Tibial nerve (tissue), 4 donors: ENCODE results near the gene TMEM222. TPM values are rescaled to one million over a fixed set of nuclear protein-coding genes. Genes with fewer than 3 reads are reported as not detected.

Experiments
- DNase-seq, 2 donors: peaks; one replicate each; pipeline ENCODE4 v3.0.0-alpha.2; 2019; ENCODE audit warnings: low spot score in 2 of 2
- H3K27ac ChIP-seq, 4 donors: fragments of 200-600 bp; sonication (generic) in 3 of 4; one replicate each; pipeline ENCODE4 v1.5.1; 2017 to 2019; ENCODE audit warnings: mild to moderate bottlenecking in 1 of 4
- H3K27me3 ChIP-seq, 2 donors: fragments of 200-600 bp; sonication (generic) in 1 of 2; one replicate each; pipeline versions ENCODE4 v1.5.1 to v1.6.0; 2017 to 2019
- H3K36me3 ChIP-seq, 3 donors: fragments of 200-600 bp; sonication (generic); one replicate each; pipeline ENCODE4 v1.5.1; 2018 to 2019
- H3K4me1 ChIP-seq, 4 donors: fragments of 200-600 bp; sonication (generic) in 3 of 4; one replicate each; pipeline ENCODE4 v1.5.1; 2017 to 2019
- H3K4me3 ChIP-seq, 4 donors: fragments of 200-600 bp; sonication (generic) in 3 of 4; one replicate each; pipeline ENCODE4 v1.5.1; 2017 to 2019; ENCODE audit warnings: mild to moderate bottlenecking in 1 of 4, moderate library complexity in 1 of 4
- H3K9me3 ChIP-seq, 4 donors: fragments of 200-600 bp; sonication (generic) in 3 of 4; one replicate each; pipeline ENCODE4 v1.5.1; 2017 to 2019
- CTCF ChIP-seq, 5 experiments: fragments of 200-600 bp in 3 of 5; fragments of 450-650 bp in 2 of 5; sonication (generic) in 3 of 5; IDR thresholded peaks; one replicate each; pipeline ENCODE4 v1.5.1; 2016 to 2019; ENCODE audit warnings: antibody characterized with exemption in 5 of 5, mild to moderate bottlenecking in 3 of 5, moderate library complexity in 2 of 5
- EP300 ChIP-seq, 2 donors: sonication (generic); formaldehyde crosslinking; IDR thresholded peaks; one replicate each; pipeline ENCODE4 v1.6.1; 2017; ENCODE audit warnings: antibody characterized with exemption in 2 of 2, mild to moderate bottlenecking in 1 of 2
- POLR2A ChIP-seq, 2 donors: fragments of 450-650 bp; IDR thresholded peaks; one replicate each; pipeline ENCODE4 v1.6.1; 2017; ENCODE audit warnings: antibody characterized with exemption in 2 of 2, mild to moderate bottlenecking in 2 of 2, moderate library complexity in 2 of 2
- WGBS, 2 donors: methylation state at CpG; one replicate each; pipeline ENCODE4 v1.1.5; 2018; 5-methylcytosine and 5-hydroxymethylcytosine counted together
- total RNA-seq, 4 donors: library from RNA; depleted of rRNA; stranded (reverse); fragments of >200 nt; gene quantifications; one replicate each; pipeline ENCODE4 v1.1.0, GENCODE V29; 2016

Gene TMEM222
- total RNA-seq, 4 donors from 2014 or later = 21.4 to 35.4 (median 27.5) TPM

- Histone ChIP-seq H3K27me3 (no peaks in the 10 kb centered on the region), H3K36me3 (peaks cover 2 to 63% (median 10%) of the 10 kb centered on the region in 3 donors), H3K9me3 (no peaks in the 10 kb centered on the region), H3K4me3 (no peak overlapping the region), H3K27ac (no peak overlapping the region), H3K4me1 (peaks cover 0 to 60% (median 20%) of the 10 kb centered on the region in 4 donors)
- TF ChIP-seq EP300 (IDR thresholded peaks at IDR 0.05) (no peak), POLR2A (IDR thresholded peaks at IDR 0.05) (no peak), CTCF (IDR thresholded peaks at IDR 0.05) (no peak)
- WGBS, 2 donors = 78 to 80% methylated on average over 5 of the region's 5 CpGs
- DNase-seq = no peak
These were observed 6.0 kb downstream of the TMEM222 start for GRCh38 chr1:27327964-27328363.

- H3K27ac ChIP-seq = no peak overlapping the region
- H3K9me3 ChIP-seq = no peaks in the 10 kb centered on the region
- no peak for DNase-seq
- H3K4me3 ChIP-seq = no peak overlapping the region
- no peaks in the 10 kb centered on the region for H3K27me3 ChIP-seq
- 65 to 76% methylated on average over 8 of the region's 8 CpGs for WGBS, 2 donors
- peaks cover 0 to 33% (median 11%) of the 10 kb centered on the region in 4 donors for H3K4me1 ChIP-seq
- no peak for TF ChIP-seq EP300 (IDR thresholded peaks at IDR 0.05)
- peaks cover 5 to 76% (median 18%) of the 10 kb centered on the region in 3 donors for H3K36me3 ChIP-seq
These were observed 8.8 kb downstream of the TMEM222 start for GRCh38 chr1:27330786-27331185.

GRCh38 chr1:27331426-27331825 lies 9.5 kb downstream of the TMEM222 start:
- Histone ChIP-seq H3K4me3 (no peak overlapping the region), H3K4me1 (peaks cover 0 to 27% (median 9%) of the 10 kb centered on the region in 4 donors), H3K9me3 (no peaks in the 10 kb centered on the region), H3K27ac (no peak overlapping the region), H3K36me3 (peaks cover 5 to 76% (median 18%) of the 10 kb centered on the region in 3 donors), H3K27me3 (no peaks in the 10 kb centered on the region)
- 81 to 87% methylated on average over 3 of the region's 3 CpGs for WGBS, 2 donors
- no peak for TF ChIP-seq EP300 (IDR thresholded peaks at IDR 0.05)
- no peak for TF ChIP-seq CTCF (IDR thresholded peaks at IDR 0.05)
- TF ChIP-seq POLR2A (IDR thresholded peaks at IDR 0.05) = no peak
- DNase-seq = no peak

- WGBS, 2 donors = 86 to 94% methylated on average over 5 of the region's 5 CpGs
- no peak overlapping the region for H3K4me3 ChIP-seq
- TF ChIP-seq CTCF (IDR thresholded peaks at IDR 0.05) (no peak), POLR2A (IDR thresholded peaks at IDR 0.05) (no peak), EP300 (IDR thresholded peaks at IDR 0.05) (no peak)
- no peaks in the 10 kb centered on the region for H3K9me3 ChIP-seq
- no peaks in the 10 kb centered on the region for H3K27me3 ChIP-seq
- H3K36me3 ChIP-seq = peaks cover 5 to 80% (median 18%) of the 10 kb centered on the region in 3 donors
- H3K27ac ChIP-seq = no peak overlapping the region
- H3K4me1 ChIP-seq = peaks cover 0 to 23% (median 5%) of the 10 kb centered on the region in 4 donors
- no peak for DNase-seq
These were observed 10.0 kb downstream of the TMEM222 start for GRCh38 chr1:27331922-27332321.

- H3K9me3 ChIP-seq = no peaks in the 10 kb centered on the region
- H3K27ac ChIP-seq = no peak overlapping the region
- TF ChIP-seq EP300 (IDR thresholded peaks at IDR 0.05) (no peak), POLR2A (IDR thresholded peaks at IDR 0.05) (no peak), CTCF (IDR thresholded peaks at IDR 0.05) (peak; percentile 69 to 82 (median 76))
- H3K4me1 ChIP-seq = peaks cover 0 to 15% (median 0%) of the 10 kb centered on the region in 4 donors
- peaks cover 5 to 84% (median 18%) of the 10 kb centered on the region in 3 donors for H3K36me3 ChIP-seq
- no peaks in the 10 kb centered on the region for H3K27me3 ChIP-seq
- WGBS, 2 donors = 52 to 63% methylated on average over 10 to 11 of the region's 11 CpGs
- no peak overlapping the region for H3K4me3 ChIP-seq
- DNase-seq = no peak
These were observed 10.7 kb downstream of the TMEM222 start for GRCh38 chr1:27332536-27333281.
